ENCODE measurements around the gene COL1A1.

- TF ChIP-seq POLR2A (IDR thresholded peaks at IDR 0.05) (no peak), CTCF (IDR thresholded peaks at IDR 0.05) (no peak)
These were observed 34.1 kb downstream of the COL1A1 start for GRCh38 chr17:50167371-50167770.
